Measurements from ENCODE around the gene ADPGK. TPM values are rescaled to one million over a fixed set of nuclear protein-coding genes. Genes with fewer than 3 reads are reported as not detected.
"Not testable (repeated sequence)": the region's sequence is repeated elsewhere in the genome, so short reads cannot be mapped to it uniquely, and the experiment has no call there.

Gene ADPGK
- polyA plus RNA-seq, 3 donors, result 138 to 283 (median 152) TPM

GRCh38 chr15:72722071-72722696, 61.4 kb downstream of the ADPGK start:
- no peak overlapping the region for H2AFZ ChIP-seq (ENCODE audit: insufficient read depth, low read depth, low read length, poor library complexity, severe bottlenecking)
- H3K9ac ChIP-seq (ENCODE audit: insufficient read depth, low read length, poor library complexity, severe bottlenecking), result no peak overlapping the region
- no peak overlapping the region for H3K27ac ChIP-seq (ENCODE audit: low read depth in 1 of 2, low read length in 2 of 2)
- H3K36me3 ChIP-seq (replicated peaks in 1 of 2; ENCODE audit: control insufficient read depth in 1 of 2, insufficient read depth in 2 of 2, low read length in 2 of 2), result no peaks in the 10 kb centered on the region
- Mint-ChIP-seq H3K27ac (no peak overlapping the region), H3K4me1 (no peaks in the 10 kb centered on the region), H3K36me3 (peaks cover 7 to 11% of the 10 kb centered on the region in 2 donors), H3K27me3 (ENCODE audit: low read depth in 3 of 3) (peaks cover 0 to 4% (median 2%) of the 10 kb centered on the region in 3 donors), H3K9me3 (peaks cover 0 to 1% (median 0%) of the 10 kb centered on the region in 7 donors), H3K4me3 (no peak overlapping the region)
- no peaks in the 10 kb centered on the region for H3K4me1 ChIP-seq (ENCODE audit: control insufficient read depth in 1 of 2, insufficient read depth in 2 of 2, low read length in 2 of 2)
- no peaks in the 10 kb centered on the region for H4K20me1 ChIP-seq (ENCODE audit: insufficient read depth, low read length)
- H3K4me2 ChIP-seq (replicated peaks; ENCODE audit: extremely low read depth, low read length, poor library complexity, severe bottlenecking), result no peak overlapping the region
- 100% methylated on average over 1 of the region's 3 CpGs for WGBS (ENCODE audit: insufficient coverage)
- H3K9me3 ChIP-seq (replicated peaks in 1 of 2; ENCODE audit: control insufficient read depth in 1 of 2, insufficient read depth in 1 of 2, low read length in 2 of 2), result no peaks in the 10 kb centered on the region
- intact Hi-C loops (cut with micrococcal nuclease), result loop anchor here (5.0 to 10.0 kb wide), 2 partner anchors 363 to 550 kb away; no protein-coding TSS in a partner anchor
- no peak overlapping the region for H3K4me3 ChIP-seq (replicated peaks in 1 of 3; ENCODE audit: low read depth in 2 of 3, low read length in 3 of 3)
- no peaks in the 10 kb centered on the region for H3K27me3 ChIP-seq (ENCODE audit: control insufficient read depth in 2 of 2, insufficient read depth in 2 of 2, low read length in 2 of 2)
- peak; percentile 92 for TF ChIP-seq CTCF (IDR thresholded peaks at IDR 0.05)
- DNase-seq, result peak; percentile 47 to 62 (median 56)
- H3K79me2 ChIP-seq (ENCODE audit: insufficient read depth, low read length), result no peaks in the 10 kb centered on the region

GRCh38 chr15:72708551-72709303, 74.8 kb downstream of the ADPGK start:
- H3K9me3 ChIP-seq (replicated peaks in 1 of 2; ENCODE audit: control insufficient read depth in 1 of 2, insufficient read depth in 1 of 2, low read length in 2 of 2); H4K20me1 ChIP-seq (ENCODE audit: insufficient read depth, low read length); H3K4me1 Mint-ChIP-seq; H3K27me3 Mint-ChIP-seq (ENCODE audit: low read depth in 3 of 3); H3K9ac ChIP-seq (ENCODE audit: insufficient read depth, low read length, poor library complexity, severe bottlenecking); intact Hi-C loops (cut with micrococcal nuclease); H3K4me3 ChIP-seq (replicated peaks in 1 of 3; ENCODE audit: low read depth in 2 of 3, low read length in 3 of 3); H2AFZ ChIP-seq (ENCODE audit: insufficient read depth, low read depth, low read length, poor library complexity, severe bottlenecking); H3K4me3 Mint-ChIP-seq; H3K9me3 Mint-ChIP-seq; H3K27ac ChIP-seq (ENCODE audit: low read depth in 1 of 2, low read length in 2 of 2); H3K79me2 ChIP-seq (ENCODE audit: insufficient read depth, low read length); DNase-seq; H3K4me1 ChIP-seq (ENCODE audit: control insufficient read depth in 1 of 2, insufficient read depth in 2 of 2, low read length in 2 of 2); H3K36me3 Mint-ChIP-seq; H3K36me3 ChIP-seq (replicated peaks in 1 of 2; ENCODE audit: control insufficient read depth in 1 of 2, insufficient read depth in 2 of 2, low read length in 2 of 2); H3K27me3 ChIP-seq (ENCODE audit: control insufficient read depth in 2 of 2, insufficient read depth in 2 of 2, low read length in 2 of 2); H3K4me2 ChIP-seq (replicated peaks; ENCODE audit: extremely low read depth, low read length, poor library complexity, severe bottlenecking): not testable (repeated sequence)
- 0% methylated on average over 1 of the region's 8 CpGs for WGBS (ENCODE audit: insufficient coverage)
- peak overlapping the region in 1 of 7 donors; percentile 38 for H3K27ac Mint-ChIP-seq
